ENCODE data around the gene APBA2. TPM values are rescaled to one million over a fixed set of nuclear protein-coding genes. Genes with fewer than 3 reads are reported as not detected.

APBA2 gene
- total and polyA plus RNA-seq, 2 of the 13 experiments (the other 11 are each of a cell fraction or from before 2014, with no cell fraction given), result 0.62 to 2.3 TPM

DNA sequence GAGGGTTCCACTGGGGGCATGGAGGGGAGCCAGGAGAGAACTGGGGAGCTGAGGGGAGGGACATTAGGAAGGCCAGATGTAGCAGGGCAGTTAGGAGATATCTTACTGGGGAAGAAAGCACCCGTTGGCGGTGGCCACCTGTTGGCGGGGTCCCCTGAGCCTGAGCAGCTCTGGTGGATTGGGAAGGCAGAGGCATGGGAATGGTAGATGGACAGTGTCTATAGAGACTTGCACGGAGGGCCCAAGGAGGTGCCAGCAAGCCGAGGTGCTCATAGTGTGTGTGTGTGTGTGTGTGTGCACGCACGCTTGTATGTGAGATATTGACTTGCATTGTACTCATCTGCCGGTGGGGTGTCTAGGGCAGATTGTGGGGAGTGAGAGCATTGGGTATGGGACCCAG is 179.0 kb downstream of the APBA2 start (continued):
- TF ChIP-seq, protein P1, sequence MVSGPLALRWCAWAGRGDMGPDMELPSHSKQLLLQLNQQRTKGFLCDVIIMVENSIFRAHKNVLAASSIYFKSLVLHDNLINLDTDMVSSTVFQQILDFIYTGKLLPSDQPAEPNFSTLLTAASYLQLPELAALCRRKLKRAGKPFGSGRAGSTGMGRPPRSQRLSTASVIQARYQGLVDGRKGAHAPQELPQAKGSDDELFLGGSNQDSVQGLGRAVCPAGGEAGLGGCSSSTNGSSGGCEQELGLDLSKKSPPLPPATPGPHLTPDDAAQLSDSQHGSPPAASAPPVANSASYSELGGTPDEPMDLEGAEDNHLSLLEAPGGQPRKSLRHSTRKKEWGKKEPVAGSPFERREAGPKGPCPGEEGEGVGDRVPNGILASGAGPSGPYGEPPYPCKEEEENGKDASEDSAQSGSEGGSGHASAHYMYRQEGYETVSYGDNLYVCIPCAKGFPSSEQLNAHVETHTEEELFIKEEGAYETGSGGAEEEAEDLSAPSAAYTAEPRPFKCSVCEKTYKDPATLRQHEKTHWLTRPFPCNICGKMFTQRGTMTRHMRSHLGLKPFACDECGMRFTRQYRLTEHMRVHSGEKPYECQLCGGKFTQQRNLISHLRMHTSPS (CRISPR knock-in tag; IDR thresholded peaks at IDR 0.05; ENCODE audit: low read depth), result no peak
- TF ChIP-seq JARID2 (CRISPR knock-in tag; IDR thresholded peaks at IDR 0.05; ENCODE audit: insufficient replicate concordance) (no peak), RARG (CRISPR knock-in tag; IDR thresholded peaks at IDR 0.05; ENCODE audit: low read depth) (no peak)
- TF ChIP-seq, protein P2, sequence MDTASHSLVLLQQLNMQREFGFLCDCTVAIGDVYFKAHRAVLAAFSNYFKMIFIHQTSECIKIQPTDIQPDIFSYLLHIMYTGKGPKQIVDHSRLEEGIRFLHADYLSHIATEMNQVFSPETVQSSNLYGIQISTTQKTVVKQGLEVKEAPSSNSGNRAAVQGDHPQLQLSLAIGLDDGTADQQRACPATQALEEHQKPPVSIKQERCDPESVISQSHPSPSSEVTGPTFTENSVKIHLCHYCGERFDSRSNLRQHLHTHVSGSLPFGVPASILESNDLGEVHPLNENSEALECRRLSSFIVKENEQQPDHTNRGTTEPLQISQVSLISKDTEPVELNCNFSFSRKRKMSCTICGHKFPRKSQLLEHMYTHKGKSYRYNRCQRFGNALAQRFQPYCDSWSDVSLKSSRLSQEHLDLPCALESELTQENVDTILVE (CRISPR knock-in tag; IDR thresholded peaks at IDR 0.05), result no peak

DNA sequence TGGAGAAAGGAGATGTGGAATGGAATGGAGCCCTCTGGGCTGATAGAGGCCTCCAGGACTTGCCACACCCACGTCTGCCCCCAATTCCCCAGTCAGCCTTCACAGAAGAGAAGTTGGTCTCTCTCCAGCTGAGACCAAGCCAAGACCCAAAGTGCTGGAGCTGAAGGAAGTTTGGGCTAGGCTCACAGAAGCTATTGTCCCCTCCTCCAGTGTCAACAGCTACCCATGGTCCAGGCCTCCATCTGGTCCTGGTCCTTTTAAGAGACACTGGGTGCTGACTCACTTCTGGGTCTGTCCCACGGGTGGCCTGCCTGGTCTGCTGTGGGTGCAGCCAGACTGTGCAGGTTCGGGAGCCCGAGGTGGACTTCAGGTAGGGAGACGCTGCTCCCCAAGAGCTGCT is 179.8 kb downstream of the APBA2 start:
- Histone ChIP-seq H4K20me1 (ENCODE audit: insufficient read depth, low read length) (no peaks in the 10 kb centered on the region), H3K9me3 (ENCODE audit: low read length) (no peaks in the 10 kb centered on the region), H3K4me1 (ENCODE audit: insufficient read depth, low read length) (no peaks in the 10 kb centered on the region), H3K36me3 (replicated peaks in 1 of 2; ENCODE audit: control insufficient read depth in 1 of 2, insufficient read depth in 2 of 2, low read length in 2 of 2) (no peaks in the 10 kb centered on the region), H3K27me3 (ENCODE audit: control insufficient read depth in 1 of 2, insufficient read depth in 2 of 2, low read length in 2 of 2) (no peaks in the 10 kb centered on the region), H3K4me3 (replicated peaks in 1 of 3; ENCODE audit: insufficient read depth in 1 of 3, low read depth in 2 of 3, low read length in 3 of 3) (no peak overlapping the region), H3K4me2 (ENCODE audit: low read depth, low read length) (no peak overlapping the region), H3K27ac (ENCODE audit: extremely low read length, insufficient read depth, low read length) (no peak overlapping the region), H3K79me2 (ENCODE audit: insufficient read depth, low read length) (no peaks in the 10 kb centered on the region), H2AFZ (ENCODE audit: low read length) (no peak overlapping the region), H3K9ac (ENCODE audit: insufficient read depth, low read depth, low read length) (no peak overlapping the region)
- ATAC-seq (no peak), DNase-seq (ENCODE audit: low spot score) (no peak), FAIRE-seq (no peak)
- POLR2A ChIA-PET, result no interaction called here
- in situ Hi-C loops (cut with HindIII; ENCODE audit: extremely low pct_ligation_motif_present, low pct_unique_long_range_greater_than_20kb), result no loop called here
- 46% methylated on average over 4 of the region's 5 CpGs for WGBS (ENCODE audit: low lambda C conversion rate)
- intact Hi-C loops (cut with micrococcal nuclease; ENCODE audit: unreplicated experiment), result no loop called here
- BruUV-seq (replicated peaks), result no TSS peak
- CTCF ChIA-PET (ENCODE audit: low intra/inter-chr PET ratio, low total read pairs), result no interaction called here
- TF ChIP-seq, protein P3, sequence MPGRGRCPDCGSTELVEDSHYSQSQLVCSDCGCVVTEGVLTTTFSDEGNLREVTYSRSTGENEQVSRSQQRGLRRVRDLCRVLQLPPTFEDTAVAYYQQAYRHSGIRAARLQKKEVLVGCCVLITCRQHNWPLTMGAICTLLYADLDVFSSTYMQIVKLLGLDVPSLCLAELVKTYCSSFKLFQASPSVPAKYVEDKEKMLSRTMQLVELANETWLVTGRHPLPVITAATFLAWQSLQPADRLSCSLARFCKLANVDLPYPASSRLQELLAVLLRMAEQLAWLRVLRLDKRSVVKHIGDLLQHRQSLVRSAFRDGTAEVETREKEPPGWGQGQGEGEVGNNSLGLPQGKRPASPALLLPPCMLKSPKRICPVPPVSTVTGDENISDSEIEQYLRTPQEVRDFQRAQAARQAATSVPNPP (CRISPR knock-in tag; IDR thresholded peaks at IDR 0.05), result no peak
- TF ChIP-seq, protein P4, sequence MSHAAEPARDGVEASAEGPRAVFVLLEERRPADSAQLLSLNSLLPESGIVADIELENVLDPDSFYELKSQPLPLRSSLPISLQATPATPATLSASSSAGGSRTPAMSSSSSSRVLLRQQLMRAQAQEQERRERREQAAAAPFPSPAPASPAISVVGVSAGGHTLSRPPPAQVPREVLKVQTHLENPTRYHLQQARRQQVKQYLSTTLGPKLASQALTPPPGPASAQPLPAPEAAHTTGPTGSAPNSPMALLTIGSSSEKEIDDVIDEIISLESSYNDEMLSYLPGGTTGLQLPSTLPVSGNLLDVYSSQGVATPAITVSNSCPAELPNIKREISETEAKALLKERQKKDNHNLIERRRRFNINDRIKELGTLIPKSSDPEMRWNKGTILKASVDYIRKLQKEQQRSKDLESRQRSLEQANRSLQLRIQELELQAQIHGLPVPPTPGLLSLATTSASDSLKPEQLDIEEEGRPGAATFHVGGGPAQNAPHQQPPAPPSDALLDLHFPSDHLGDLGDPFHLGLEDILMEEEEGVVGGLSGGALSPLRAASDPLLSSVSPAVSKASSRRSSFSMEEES (CRISPR knock-in tag; IDR thresholded peaks at IDR 0.05), result no peak
- TF ChIP-seq ONECUT2 (CRISPR knock-in tag; IDR thresholded peaks at IDR 0.05) (no peak), ZNF20 (CRISPR knock-in tag; IDR thresholded peaks at IDR 0.05) (no peak), MIXL1 (CRISPR knock-in tag; IDR thresholded peaks at IDR 0.05) (no peak), SNAPC2 (CRISPR knock-in tag; IDR thresholded peaks at IDR 0.05) (no peak), RBM39 (IDR thresholded peaks at IDR 0.05; ENCODE audit: low read depth, low read length, poor library complexity, severe bottlenecking) (no peak)
- TF ChIP-seq, protein P5, sequence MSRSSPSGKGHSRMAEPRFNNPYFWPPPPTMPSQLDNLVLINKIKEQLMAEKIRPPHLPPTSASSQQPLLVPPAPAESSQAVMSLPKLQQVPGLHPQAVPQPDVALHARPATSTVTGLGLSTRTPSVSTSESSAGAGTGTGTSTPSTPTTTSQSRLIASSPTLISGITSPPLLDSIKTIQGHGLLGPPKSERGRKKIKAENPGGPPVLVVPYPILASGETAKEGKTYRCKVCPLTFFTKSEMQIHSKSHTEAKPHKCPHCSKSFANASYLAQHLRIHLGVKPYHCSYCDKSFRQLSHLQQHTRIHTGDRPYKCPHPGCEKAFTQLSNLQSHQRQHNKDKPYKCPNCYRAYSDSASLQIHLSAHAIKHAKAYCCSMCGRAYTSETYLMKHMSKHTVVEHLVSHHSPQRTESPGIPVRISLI (CRISPR knock-in tag; IDR thresholded peaks at IDR 0.05; ENCODE audit: borderline replicate concordance), result no peak
- TF ChIP-seq, protein P6, sequence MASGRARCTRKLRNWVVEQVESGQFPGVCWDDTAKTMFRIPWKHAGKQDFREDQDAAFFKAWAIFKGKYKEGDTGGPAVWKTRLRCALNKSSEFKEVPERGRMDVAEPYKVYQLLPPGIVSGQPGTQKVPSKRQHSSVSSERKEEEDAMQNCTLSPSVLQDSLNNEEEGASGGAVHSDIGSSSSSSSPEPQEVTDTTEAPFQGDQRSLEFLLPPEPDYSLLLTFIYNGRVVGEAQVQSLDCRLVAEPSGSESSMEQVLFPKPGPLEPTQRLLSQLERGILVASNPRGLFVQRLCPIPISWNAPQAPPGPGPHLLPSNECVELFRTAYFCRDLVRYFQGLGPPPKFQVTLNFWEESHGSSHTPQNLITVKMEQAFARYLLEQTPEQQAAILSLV (CRISPR knock-in tag; IDR thresholded peaks at IDR 0.05; ENCODE audit: borderline replicate concordance), result no peak
- TF ChIP-seq, protein P7, sequence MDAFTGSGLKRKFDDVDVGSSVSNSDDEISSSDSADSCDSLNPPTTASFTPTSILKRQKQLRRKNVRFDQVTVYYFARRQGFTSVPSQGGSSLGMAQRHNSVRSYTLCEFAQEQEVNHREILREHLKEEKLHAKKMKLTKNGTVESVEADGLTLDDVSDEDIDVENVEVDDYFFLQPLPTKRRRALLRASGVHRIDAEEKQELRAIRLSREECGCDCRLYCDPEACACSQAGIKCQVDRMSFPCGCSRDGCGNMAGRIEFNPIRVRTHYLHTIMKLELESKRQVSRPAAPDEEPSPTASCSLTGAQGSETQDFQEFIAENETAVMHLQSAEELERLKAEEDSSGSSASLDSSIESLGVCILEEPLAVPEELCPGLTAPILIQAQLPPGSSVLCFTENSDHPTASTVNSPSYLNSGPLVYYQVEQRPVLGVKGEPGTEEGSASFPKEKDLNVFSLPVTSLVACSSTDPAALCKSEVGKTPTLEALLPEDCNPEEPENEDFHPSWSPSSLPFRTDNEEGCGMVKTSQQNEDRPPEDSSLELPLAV (CRISPR knock-in tag; conservative IDR thresholded peaks at IDR 0.05; ENCODE audit: low read depth), result no peak

Measured in HepG2 (cell line).